ENCODE results near the gene CDKAL1. TPM values are rescaled to one million over a fixed set of nuclear protein-coding genes. Genes with fewer than 3 reads are reported as not detected.

Gene CDKAL1
- total and polyA plus RNA-seq, 10 of the 15 experiments (the other 5 are each of a cell fraction or from before 2014, with no cell fraction given) = 10.7 to 26.9 (median 17.3) TPM

DNA sequence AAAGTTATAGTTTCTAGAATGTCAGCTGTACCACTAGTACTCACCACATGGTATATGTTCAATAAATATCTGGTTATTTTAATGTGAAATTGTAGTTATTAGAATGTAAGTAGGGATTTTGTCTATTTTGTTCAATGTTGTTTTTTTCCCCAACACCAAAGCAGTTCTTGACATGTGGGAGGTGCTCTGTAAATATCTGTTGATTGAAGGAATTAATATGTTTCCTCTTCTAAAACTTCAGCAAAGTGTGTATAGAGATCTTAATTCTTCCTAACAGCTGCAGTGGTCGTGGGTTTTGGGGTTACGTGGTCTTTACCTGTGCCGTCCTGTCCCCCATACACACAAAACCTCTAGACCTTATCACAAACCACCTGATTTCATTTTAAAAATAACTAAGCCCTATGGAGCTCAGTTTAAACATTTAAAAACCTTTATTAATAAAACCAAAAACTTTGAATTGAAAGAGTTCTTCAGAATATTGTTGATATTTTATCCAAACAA lies 587.4 kb downstream of the CDKAL1 start:
- RAD21 ChIA-PET (ENCODE audit: unreplicated experiment) = no interaction called here
- FAIRE-seq = no peak
- CTCF ChIA-PET = no interaction called here

DNA sequence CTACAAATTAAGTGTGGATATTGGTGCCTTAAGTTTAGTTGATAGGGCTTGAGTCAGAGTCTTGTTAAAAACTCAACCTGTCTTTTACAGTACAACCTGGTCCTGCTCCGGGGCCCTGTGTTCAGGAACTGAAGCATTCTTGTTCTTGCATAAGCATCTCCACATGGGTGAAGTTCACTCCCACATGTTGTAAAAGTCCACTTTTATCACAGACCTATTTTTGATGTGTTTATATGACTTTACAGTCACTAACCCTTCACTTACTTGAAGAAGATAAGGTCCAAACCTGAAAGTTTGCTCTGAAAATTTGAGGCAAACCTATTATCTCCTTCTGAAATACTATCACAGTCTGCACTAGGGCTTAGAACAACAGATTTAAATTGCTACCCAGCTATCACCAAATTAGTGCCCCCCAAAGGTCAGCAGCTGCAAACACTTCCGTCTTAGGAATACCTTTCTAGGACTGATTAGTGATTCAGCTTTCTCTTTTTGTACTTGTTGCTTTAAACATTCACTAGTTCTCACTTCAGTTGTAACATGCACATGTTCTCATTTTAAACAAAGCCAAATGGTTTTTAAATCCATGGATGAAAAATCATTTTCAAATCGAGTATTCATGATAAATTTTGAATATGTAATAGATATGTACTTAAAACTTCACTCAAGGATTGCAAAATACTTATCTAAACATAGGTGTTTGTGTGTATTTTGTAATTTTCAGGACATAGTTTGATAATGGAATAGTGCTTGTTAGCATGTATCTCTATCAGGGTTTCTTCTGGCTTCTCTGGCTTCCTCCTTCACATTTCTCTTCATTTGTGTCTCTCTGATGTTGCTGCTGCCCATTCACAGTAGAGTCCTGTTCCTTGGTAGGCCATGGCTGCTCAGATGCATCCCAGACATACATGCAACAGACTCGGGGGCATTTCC lies 589.5 kb downstream of the CDKAL1 start:
- Histone ChIP-seq H4K20me1 (ENCODE audit: control insufficient read depth, insufficient read depth) (no peaks in the 10 kb centered on the region), H3K27ac (ENCODE audit: control insufficient read depth, insufficient read depth) (no peak overlapping the region), H3K4me3 (no peak overlapping the region), H3K9me3 (replicated peaks; ENCODE audit: control insufficient read depth, insufficient read depth, low read length) (no peaks in the 10 kb centered on the region), H3K9ac (ENCODE audit: control insufficient read depth, insufficient read depth, low read length) (no peak overlapping the region), H3K4me1 (ENCODE audit: control insufficient read depth, insufficient read depth, low read length) (no peaks in the 10 kb centered on the region), H3K27me3 (replicated peaks in 1 of 2; ENCODE audit: control insufficient read depth in 2 of 2, insufficient read depth in 2 of 2, low read length in 1 of 2) (no peaks in the 10 kb centered on the region), H3K4me2 (ENCODE audit: control insufficient read depth, insufficient read depth) (no peak overlapping the region), H3K79me2 (ENCODE audit: control insufficient read depth, insufficient read depth, low read length) (no peaks in the 10 kb centered on the region), H2AFZ (ENCODE audit: control insufficient read depth, low read depth, low read length) (no peak overlapping the region), H3K36me3 (ENCODE audit: control insufficient read depth in 2 of 2, insufficient read depth in 2 of 2, low read length in 1 of 2) (no peaks in the 10 kb centered on the region)
- in situ Hi-C loops (cut with MboI) = no loop called here
- POLR2A ChIA-PET = interaction anchor here (0.6 kb wide), 1 partner anchor 456 kb away, joined by 9 read pairs; no protein-coding TSS in a partner anchor
- intact Hi-C loops (cut with micrococcal nuclease; ENCODE audit: unreplicated experiment) = no loop called here
- FAIRE-seq = no peak
- no TSS peak for BruUV-seq (replicated peaks)
- DNase-seq (ENCODE audit: low read depth, low spot score) = no peak
- SMC1A ChIA-PET (ENCODE audit: uncharacterized antibody, unreplicated experiment) = interaction anchor here (1.6 to 1.8 kb wide), 2 partner anchors 13 to 15 kb away, joined by 3 to 4 read pairs; no protein-coding TSS in a partner anchor
- RAD21 ChIA-PET (ENCODE audit: unreplicated experiment) = no interaction called here
- no peak for ATAC-seq
- WGBS (ENCODE audit: insufficient coverage, insufficient replicate concordance, low lambda C conversion rate, missing lambda C conversion rate) = 97% methylated on average over 4 of the region's 4 CpGs
- TF ChIP-seq ZNF622 (IDR thresholded peaks at IDR 0.05) (no peak), IRF4 (IDR thresholded peaks at IDR 0.05; ENCODE audit: low read depth, low read length) (no peak)
- CTCF ChIA-PET = no interaction called here

More for the DNA sequence above, 587.4 kb downstream of the CDKAL1 start:
- no peaks in the 10 kb centered on the region for H4K20me1 ChIP-seq (ENCODE audit: control insufficient read depth, insufficient read depth)
- POLR2A ChIA-PET = interaction anchor here (0.6 kb wide), 1 partner anchor 373 kb away, joined by 3 read pairs; no protein-coding TSS in a partner anchor
- WGBS (ENCODE audit: insufficient coverage, insufficient replicate concordance, low lambda C conversion rate, missing lambda C conversion rate) = 81% methylated on average over 3 of the region's 3 CpGs
- H3K4me2 ChIP-seq (ENCODE audit: control insufficient read depth, insufficient read depth) = no peak overlapping the region
- no peaks in the 10 kb centered on the region for H3K9me3 ChIP-seq (replicated peaks; ENCODE audit: control insufficient read depth, insufficient read depth, low read length)
- no peak for DNase-seq (ENCODE audit: low read depth, low spot score)
- H3K4me1 ChIP-seq (ENCODE audit: control insufficient read depth, insufficient read depth, low read length) = no peaks in the 10 kb centered on the region
- in situ Hi-C loops (cut with MboI) (no loop called here), intact Hi-C loops (cut with micrococcal nuclease; ENCODE audit: unreplicated experiment) (no loop called here)
- SMC1A ChIA-PET (ENCODE audit: uncharacterized antibody, unreplicated experiment) = interaction anchor here (0.5 to 1.8 kb wide), 5 partner anchors 11 to 500 kb away, joined by 3 to 9 read pairs (median 4); no protein-coding TSS in a partner anchor
- H3K27ac ChIP-seq (ENCODE audit: control insufficient read depth, insufficient read depth) = no peak overlapping the region
- H3K36me3 ChIP-seq (ENCODE audit: control insufficient read depth in 2 of 2, insufficient read depth in 2 of 2, low read length in 1 of 2) = no peaks in the 10 kb centered on the region
- H3K9ac ChIP-seq (ENCODE audit: control insufficient read depth, insufficient read depth, low read length) = no peak overlapping the region
- no TSS peak for BruUV-seq (replicated peaks)
- no peak for TF ChIP-seq HDAC2 (IDR thresholded peaks at IDR 0.05)
- 0 out of 2 replicates have a peak, but pooled peaks have one; percentile 16 for TF ChIP-seq RUNX3 (IDR thresholded peaks at IDR 0.05; ENCODE audit: low read length)
- no peaks in the 10 kb centered on the region for H3K79me2 ChIP-seq (ENCODE audit: control insufficient read depth, insufficient read depth, low read length)
- no peaks in the 10 kb centered on the region for H3K27me3 ChIP-seq (replicated peaks in 1 of 2; ENCODE audit: control insufficient read depth in 2 of 2, insufficient read depth in 2 of 2, low read length in 1 of 2)
- no peak for ATAC-seq
- no peak overlapping the region for H2AFZ ChIP-seq (ENCODE audit: control insufficient read depth, low read depth, low read length)
- no peak overlapping the region for H3K4me3 ChIP-seq
